Fibroblast of gingiva (primary cell): ENCODE data around the gene PIM2.

Source experiments
- DNase-seq: peaks from one replicate; pipeline ENCODE4 v3.0.0-alpha.2; 2011; ENCODE audit warnings: low read depth

PIM2 gene

GRCh38 chrX:48864210-48864609 lies 54.6 kb downstream of the PIM2 start:
- no peak for DNase-seq
